Right forelimb (tissue), 1 donor: ENCODE results near the gene AMD1.

Experiments
- DNase-seq: peaks from one replicate; pipeline ENCODE4 v3.0.0-alpha.2; 2018

Gene AMD1

GRCh38 chr6:110939429-110940200 lies 65.0 kb downstream of the AMD1 start:
- no peak for DNase-seq

- no peak for DNase-seq
Observed at GRCh38 chr6:110944681-110945151, 70.1 kb downstream of the AMD1 start.
